Measurements from ENCODE around the gene TSKU.

DNA sequence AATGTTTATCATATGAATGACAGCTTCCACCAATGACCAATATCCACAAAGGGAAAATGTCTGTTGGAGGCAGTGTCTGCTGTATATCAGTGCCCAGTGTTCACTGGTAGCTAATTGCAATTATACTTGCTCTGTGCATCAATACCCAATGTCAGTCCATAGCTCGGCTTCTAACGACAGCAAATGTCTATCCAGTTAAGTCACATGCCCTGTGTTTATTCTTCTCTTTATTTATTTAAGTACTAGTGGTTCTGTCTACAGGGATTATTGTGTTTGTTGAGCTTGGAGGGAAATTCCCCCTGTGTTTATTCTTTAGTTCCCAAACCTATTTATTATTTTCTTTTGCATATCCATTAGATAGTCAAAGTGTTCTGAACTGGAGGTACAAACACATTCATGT lies 18.6 kb downstream of the TSKU start:
- TF ChIP-seq, protein P1, sequence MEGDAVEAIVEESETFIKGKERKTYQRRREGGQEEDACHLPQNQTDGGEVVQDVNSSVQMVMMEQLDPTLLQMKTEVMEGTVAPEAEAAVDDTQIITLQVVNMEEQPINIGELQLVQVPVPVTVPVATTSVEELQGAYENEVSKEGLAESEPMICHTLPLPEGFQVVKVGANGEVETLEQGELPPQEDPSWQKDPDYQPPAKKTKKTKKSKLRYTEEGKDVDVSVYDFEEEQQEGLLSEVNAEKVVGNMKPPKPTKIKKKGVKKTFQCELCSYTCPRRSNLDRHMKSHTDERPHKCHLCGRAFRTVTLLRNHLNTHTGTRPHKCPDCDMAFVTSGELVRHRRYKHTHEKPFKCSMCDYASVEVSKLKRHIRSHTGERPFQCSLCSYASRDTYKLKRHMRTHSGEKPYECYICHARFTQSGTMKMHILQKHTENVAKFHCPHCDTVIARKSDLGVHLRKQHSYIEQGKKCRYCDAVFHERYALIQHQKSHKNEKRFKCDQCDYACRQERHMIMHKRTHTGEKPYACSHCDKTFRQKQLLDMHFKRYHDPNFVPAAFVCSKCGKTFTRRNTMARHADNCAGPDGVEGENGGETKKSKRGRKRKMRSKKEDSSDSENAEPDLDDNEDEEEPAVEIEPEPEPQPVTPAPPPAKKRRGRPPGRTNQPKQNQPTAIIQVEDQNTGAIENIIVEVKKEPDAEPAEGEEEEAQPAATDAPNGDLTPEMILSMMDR (IDR thresholded peaks at IDR 0.05): no peak
- TF ChIP-seq POLR2A (IDR thresholded peaks at IDR 0.05): no peak
